Ishikawa (cell line): ENCODE data around the gene CRYBB2.
A peak's percentile ranks its signal among the peaks of the same experiment; 100 is the strongest.

Source experiments
- CREB1 ChIP-seq: IDR thresholded peaks from 2 replicates; pipeline ENCODE4 v1.6.1; 2012; ENCODE audit warnings: low read depth
- EGR1 ChIP-seq: IDR thresholded peaks from 2 replicates; pipeline ENCODE4 v1.6.1; 2012
- EP300 ChIP-seq: IDR thresholded peaks from 2 replicates; pipeline ENCODE4 v1.6.1; 2012; ENCODE audit warnings: borderline replicate concordance
- FOXM1 ChIP-seq: IDR thresholded peaks from 2 replicates; pipeline ENCODE4 v1.6.1; 2012; ENCODE audit warnings: low read depth, borderline replicate concordance
- MAX ChIP-seq: IDR thresholded peaks from 2 replicates; pipeline ENCODE4 v1.6.1; 2012
- NFIC ChIP-seq: IDR thresholded peaks from 2 replicates; pipeline ENCODE4 v1.6.1; 2012
- REST ChIP-seq: IDR thresholded peaks from 2 replicates; pipeline ENCODE4 v1.6.1; 2012; ENCODE audit warnings: low read depth, mild to moderate bottlenecking
- TAF1 ChIP-seq: IDR thresholded peaks from 2 replicates; pipeline ENCODE4 v1.6.1; 2012; ENCODE audit warnings: low read depth, mild to moderate bottlenecking
- TCF12 ChIP-seq: IDR thresholded peaks from 2 replicates; pipeline ENCODE4 v1.6.1; 2012; ENCODE audit warnings: low read depth
- USF1 ChIP-seq: IDR thresholded peaks from 2 replicates; pipeline ENCODE4 v1.6.1; 2012
- YY1 ChIP-seq: IDR thresholded peaks from 2 replicates; pipeline ENCODE4 v1.6.1; 2012; ENCODE audit warnings: low read depth
- ZBTB7A ChIP-seq: IDR thresholded peaks from 2 replicates; pipeline ENCODE4 v1.6.1; 2012; ENCODE audit warnings: low read depth

- TF ChIP-seq EGR1 (no peak), MAX (no peak), TAF1 (no peak), FOXM1 (no peak), USF1 (no peak), EP300 (no peak), CREB1 (no peak), TCF12 (no peak), YY1 (no peak), ZBTB7A (no peak), NFIC (no peak), REST (peak; percentile 95)
Measured at GRCh38 chr22:25193548-25193947, 25.9 kb upstream of the CRYBB2 start.
